Endothelial cell of umbilical vein (primary cell): ENCODE results near the gene CHD9NB. TPM values are rescaled to one million over a fixed set of nuclear protein-coding genes. Genes with fewer than 3 reads are reported as not detected.
"Not testable (repeated sequence)": the region's sequence is repeated elsewhere in the genome, so short reads cannot be mapped to it uniquely, and the experiment has no call there.

Experiments
- BruUV-seq: library from RNA; stranded (reverse); fragments of 400-500 nt; replicated peaks from 2 replicates; lab custom pipeline; 2021; lab: Mats Ljungman, UMichigan
- CTCF ChIA-PET: fragments of 300-600, 350-600 bp; sonication (Branson Sonifier 250); formaldehyde crosslinking; loops from one replicate; lab custom pipeline; 2021; ENCODE audit warnings: antibody characterized with exemption, inconsistent platforms; lab: Charles Lee
- POLR2A ChIA-PET: fragments of 300-600, 350-600 bp; sonication (Branson Sonifier 250); formaldehyde crosslinking; loops from one replicate; lab custom pipeline; 2021; ENCODE audit warnings: antibody characterized with exemption, inconsistent platforms; lab: Charles Lee
- DNase-seq: peaks from one replicate; pipeline ENCODE4 v3.0.0-alpha.2; 2011; ENCODE audit warnings: low read depth, low spot score
- FAIRE-seq: peaks from 2 replicates; lab custom pipeline; 2011; peaks lifted over from hg19 to GRCh38; lab: Jason Lieb, UNC
- H2AFZ ChIP-seq: 2 replicates; pipeline ENCODE4 v1.6.0; 2012; ENCODE audit warnings: low read depth, low read length, control low read depth, inconsistent platforms
- H3K27ac ChIP-seq: 2 replicates; pipeline ENCODE4 v1.5.1; 2011; ENCODE audit warnings: low read depth, mild to moderate bottlenecking, control low read depth, low read length, moderate library complexity; ENCODE audit not compliant: insufficient read depth
- H3K27me3 ChIP-seq, 2 experiments: 2 replicates each; pipeline versions ENCODE4 v1.6.0 to v1.6.1; 2011; ENCODE audit warnings: low read length in 2 of 2, mixed read lengths in 1 of 2; ENCODE audit not compliant: control insufficient read depth in 2 of 2, insufficient read depth in 2 of 2
- H3K36me3 ChIP-seq, 2 experiments: 2 replicates in 1 of 2; 3 replicates in 1 of 2; pipeline ENCODE4 v1.5.1; 2011; ENCODE audit warnings: low read length in 2 of 2, mild to moderate bottlenecking in 1 of 2, moderate library complexity in 1 of 2; ENCODE audit not compliant: control insufficient read depth in 2 of 2, insufficient read depth in 2 of 2; ENCODE audit errors: extremely low read depth in 1 of 2
- H3K4me1 ChIP-seq: 3 replicates; pipeline ENCODE4 v1.5.1; 2011; ENCODE audit warnings: mild to moderate bottlenecking, low read length; ENCODE audit not compliant: control insufficient read depth, insufficient read depth; ENCODE audit errors: extremely low read depth
- H3K4me2 ChIP-seq: 2 replicates; pipeline ENCODE4 v1.6.1; 2011; ENCODE audit warnings: low read length, control low read depth, mixed read lengths; ENCODE audit not compliant: insufficient read depth
- H3K4me3 ChIP-seq, 3 experiments: fragments of 200-600 bp in 1 of 3; sonication (generic), shearing (Covaris generic) in 1 of 3; replicated peaks in 1 of 3; 2 replicates each; pipeline ENCODE4 v1.5.1; 2011 to 2016; ENCODE audit warnings: control low read depth in 3 of 3, low read length in 3 of 3, mild to moderate bottlenecking in 2 of 3, inconsistent platforms in 1 of 3, low read depth in 1 of 3, moderate library complexity in 1 of 3; ENCODE audit not compliant: insufficient read depth in 1 of 3
- H3K79me2 ChIP-seq: 2 replicates; pipeline ENCODE4 v1.6.0; 2012; ENCODE audit warnings: low read length, inconsistent platforms; ENCODE audit not compliant: control insufficient read depth, insufficient read depth
- H3K9ac ChIP-seq: replicated peaks from 2 replicates; pipeline ENCODE3; 2011; ENCODE audit warnings: low read length, control low read depth; ENCODE audit not compliant: insufficient read depth; ENCODE audit errors: extremely low read depth
- H3K9me1 ChIP-seq: replicated peaks from 3 replicates; pipeline ENCODE4 v1.6.0; 2011; ENCODE audit warnings: mild to moderate bottlenecking, low read length; ENCODE audit not compliant: control insufficient read depth, insufficient read depth; ENCODE audit errors: extremely low read depth
- H3K9me3 ChIP-seq: replicated peaks from 2 replicates; pipeline ENCODE4 v1.5.1; 2012; ENCODE audit warnings: low read length, inconsistent platforms; ENCODE audit not compliant: control insufficient read depth, insufficient read depth
- H4K20me1 ChIP-seq: replicated peaks from 2 replicates; pipeline ENCODE3; 2011; ENCODE audit warnings: mild to moderate bottlenecking, low read length; ENCODE audit not compliant: control insufficient read depth, insufficient read depth; ENCODE audit errors: extremely low read depth
- EZH2 ChIP-seq: IDR thresholded peaks from 2 replicates; pipeline ENCODE4 v1.6.1; 2012; ENCODE audit warnings: borderline replicate concordance, low read depth, mild to moderate bottlenecking, moderate library complexity, low read length, inconsistent platforms; ENCODE audit not compliant: severe bottlenecking
- FOS ChIP-seq: IDR thresholded peaks from 2 replicates; pipeline ENCODE4 v1.6.1; 2011; ENCODE audit warnings: mild to moderate bottlenecking, low read length, moderate library complexity, borderline replicate concordance; ENCODE audit not compliant: insufficient read depth
- GATA2 ChIP-seq: IDR thresholded peaks from 2 replicates; pipeline ENCODE4 v1.7.0; 2011; ENCODE audit warnings: low read depth, mild to moderate bottlenecking, moderate library complexity, mixed read lengths, low read length; ENCODE audit not compliant: insufficient read length, insufficient read depth
- JUN ChIP-seq: IDR thresholded peaks from 2 replicates; pipeline ENCODE4 v1.6.1; 2011; ENCODE audit warnings: borderline replicate concordance, low read depth; ENCODE audit not compliant: insufficient read length, insufficient read depth
- MYC ChIP-seq: IDR thresholded peaks from one replicate; pipeline ENCODE4 v1.6.1; 2011; ENCODE audit warnings: mild to moderate bottlenecking, low read depth, low read length
- POLR2A ChIP-seq: IDR thresholded peaks from 2 replicates; pipeline ENCODE4 v1.6.1; 2012; ENCODE audit warnings: low read depth, mild to moderate bottlenecking, control low read depth, low read length
- POLR2AphosphoS5 ChIP-seq: IDR thresholded peaks from 2 replicates; pipeline ENCODE4 v1.6.1; 2012; ENCODE audit warnings: low read depth, mild to moderate bottlenecking, control low read depth, low read length, moderate library complexity; ENCODE audit not compliant: insufficient read depth
- dilution Hi-C: fragments of 300-500 bp; cut with MboI; formaldehyde crosslinking; loops from one replicate; pipeline ENCODE4 v1.15.0; 2019; ENCODE audit warnings: low sequenced_read_pairs; ENCODE audit not compliant: extremely low pct_ligation_motif_present
- intact Hi-C: fragments of 100-400 bp; cut with micrococcal nuclease; formaldehyde crosslinking; loops from one replicate; pipeline ENCODE4 v1.10.0; 2022
- polyA plus RNA-seq, 4 experiments: library from polyadenylated mRNA; depleted of rRNA in 3 of 4; stranded (reverse) in 3 of 4; unstranded in 1 of 4; fragments of >200 nt; gene quantifications; 2 replicates each; pipeline versions ENCODE4 v1.2.1 to v1.2.3, GENCODE V29; 2011 to 2012; ENCODE audit warnings: missing spikeins in 1 of 4
- total RNA-seq: library from RNA; stranded (reverse); gene quantifications from 2 replicates; pipeline ENCODE4 v1.2.3, GENCODE V29; 2021
- TF ChIP-seq, protein P1 (sequence below), 2 donors: IDR thresholded peaks; 1 replicate in 1 of 2; 2 replicates in 1 of 2; pipeline ENCODE4 v1.5.1; 2011; ENCODE audit warnings: low read length in 2 of 2, mild to moderate bottlenecking in 2 of 2, moderate library complexity in 2 of 2, control low read depth in 1 of 2, inconsistent platforms in 1 of 2, low read depth in 1 of 2; ENCODE audit not compliant: insufficient read depth in 1 of 2; ENCODE audit errors: extremely low read depth in 1 of 2
- TF ChIP-seq, protein P2 (sequence below): IDR thresholded peaks from 2 replicates; pipeline ENCODE4 v1.6.1; 2011; ENCODE audit not compliant: insufficient read depth, insufficient read length

Gene CHD9NB
- total and polyA plus RNA-seq, 2 donors (not counting 3 experiments of a cell fraction or from before 2014, with no cell fraction given), result 0.44 to 0.66 TPM

DNA sequence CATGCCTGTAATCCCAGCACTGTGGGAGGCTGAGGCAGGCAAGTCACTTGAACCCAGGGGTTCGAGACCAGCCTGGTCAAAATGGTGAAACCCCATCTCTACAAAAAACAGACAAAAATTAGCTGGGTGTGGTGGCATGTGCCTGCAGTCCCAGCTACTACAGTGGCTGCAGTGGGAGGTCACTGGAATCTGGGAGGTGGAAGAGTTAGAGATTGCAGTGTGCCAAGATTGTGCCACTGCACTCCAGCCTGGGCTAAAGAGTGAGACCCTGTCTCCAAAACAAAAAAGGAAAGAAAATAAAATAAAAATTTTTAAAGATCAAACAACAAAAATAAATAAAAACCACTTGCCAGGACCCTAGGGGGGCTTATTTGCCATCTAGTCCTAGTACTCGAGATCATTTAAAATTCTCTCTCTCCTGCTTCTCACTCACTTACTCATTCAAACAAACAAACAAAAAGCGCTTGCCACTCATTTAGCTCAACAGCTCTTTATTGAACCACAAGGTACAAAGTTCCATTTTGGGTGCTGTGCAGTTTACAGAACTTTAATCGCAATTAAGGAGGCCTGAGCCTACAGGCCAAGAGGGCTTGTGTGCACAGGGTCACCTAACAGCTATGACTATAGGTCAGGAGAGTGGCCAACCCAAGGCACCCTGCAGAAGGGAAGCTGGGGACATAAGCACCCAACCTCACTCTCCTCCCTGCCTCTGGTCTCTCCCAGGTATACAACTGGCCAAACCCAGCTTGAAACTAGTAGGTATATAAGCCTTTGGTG, 4.4 kb downstream of the CHD9NB start:
- Histone ChIP-seq H4K20me1 (no peaks in the 10 kb centered on the region), H3K9me3 (no peaks in the 10 kb centered on the region), H3K27ac (no peak overlapping the region), H3K9ac (no peak overlapping the region), H3K9me1 (no peaks in the 10 kb centered on the region), H3K4me3 (no peak overlapping the region), H3K4me2 (no peak overlapping the region), H3K36me3 (no peaks in the 10 kb centered on the region), H3K4me1 (peaks cover 8% of the 10 kb centered on the region), H3K79me2 (no peaks in the 10 kb centered on the region), H2AFZ (no peak overlapping the region), H3K27me3 (peaks cover 14 to 20% of the 10 kb centered on the region in 2 experiments)
- POLR2A ChIA-PET, result no interaction called here
- CTCF ChIA-PET, result no interaction called here
- BruUV-seq, result no TSS peak
- dilution Hi-C loops (no loop called here), intact Hi-C loops (no loop called here)
- no peak for FAIRE-seq
- TF ChIP-seq GATA2 (no peak), EZH2 (no peak), FOS (no peak), JUN (no peak), POLR2AphosphoS5 (no peak), MYC (no peak), POLR2A (no peak)
- TF ChIP-seq, protein P1, sequence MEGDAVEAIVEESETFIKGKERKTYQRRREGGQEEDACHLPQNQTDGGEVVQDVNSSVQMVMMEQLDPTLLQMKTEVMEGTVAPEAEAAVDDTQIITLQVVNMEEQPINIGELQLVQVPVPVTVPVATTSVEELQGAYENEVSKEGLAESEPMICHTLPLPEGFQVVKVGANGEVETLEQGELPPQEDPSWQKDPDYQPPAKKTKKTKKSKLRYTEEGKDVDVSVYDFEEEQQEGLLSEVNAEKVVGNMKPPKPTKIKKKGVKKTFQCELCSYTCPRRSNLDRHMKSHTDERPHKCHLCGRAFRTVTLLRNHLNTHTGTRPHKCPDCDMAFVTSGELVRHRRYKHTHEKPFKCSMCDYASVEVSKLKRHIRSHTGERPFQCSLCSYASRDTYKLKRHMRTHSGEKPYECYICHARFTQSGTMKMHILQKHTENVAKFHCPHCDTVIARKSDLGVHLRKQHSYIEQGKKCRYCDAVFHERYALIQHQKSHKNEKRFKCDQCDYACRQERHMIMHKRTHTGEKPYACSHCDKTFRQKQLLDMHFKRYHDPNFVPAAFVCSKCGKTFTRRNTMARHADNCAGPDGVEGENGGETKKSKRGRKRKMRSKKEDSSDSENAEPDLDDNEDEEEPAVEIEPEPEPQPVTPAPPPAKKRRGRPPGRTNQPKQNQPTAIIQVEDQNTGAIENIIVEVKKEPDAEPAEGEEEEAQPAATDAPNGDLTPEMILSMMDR (IDR thresholded peaks at IDR 0.05; ENCODE audit: extremely low read depth in 1 of 2, insufficient read depth in 1 of 2, low read depth in 1 of 2, low read length in 2 of 2), result no peak
- TF ChIP-seq, protein P2, sequence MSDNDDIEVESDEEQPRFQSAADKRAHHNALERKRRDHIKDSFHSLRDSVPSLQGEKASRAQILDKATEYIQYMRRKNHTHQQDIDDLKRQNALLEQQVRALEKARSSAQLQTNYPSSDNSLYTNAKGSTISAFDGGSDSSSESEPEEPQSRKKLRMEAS, result no peak
- DNase-seq, result no peak

DNA sequence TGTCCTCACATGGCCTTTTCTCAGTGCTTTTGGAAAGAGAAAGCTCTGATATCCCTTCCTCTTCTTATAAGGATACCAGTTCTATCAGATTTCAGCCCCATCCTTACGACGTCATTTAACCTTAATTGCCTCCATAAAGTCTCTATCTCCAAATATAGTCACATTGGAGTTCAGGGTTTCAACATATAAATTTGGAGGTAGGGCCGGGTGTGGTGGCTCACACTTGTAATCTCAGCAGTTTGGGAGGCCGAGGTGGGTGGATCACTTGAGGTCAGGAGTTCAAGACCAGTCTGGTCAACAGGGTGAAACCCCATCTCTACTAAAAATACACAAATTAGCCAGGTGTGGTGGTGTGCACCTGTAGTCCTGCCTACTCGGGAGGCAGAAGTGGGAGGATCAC, 5.2 kb downstream of the CHD9NB start:
- H3K36me3 ChIP-seq, H2AFZ ChIP-seq, BruUV-seq, H3K79me2 ChIP-seq, H3K9me3 ChIP-seq, dilution Hi-C loops, H3K9ac ChIP-seq, FAIRE-seq, H3K4me2 ChIP-seq, CTCF ChIA-PET, H4K20me1 ChIP-seq, POLR2A ChIA-PET, H3K9me1 ChIP-seq, H3K4me1 ChIP-seq, intact Hi-C loops, H3K27ac ChIP-seq, H3K4me3 ChIP-seq, DNase-seq: not testable (repeated sequence)
- peaks cover 22 to 26% of the 10 kb centered on the region in 2 experiments for H3K27me3 ChIP-seq
